Subcutaneous adipose tissue (tissue), 4 donors: Measurements from ENCODE around the gene HOTAIR. TPM values are rescaled to one million over a fixed set of nuclear protein-coding genes. Genes with fewer than 3 reads are reported as not detected.

Experiments
- total RNA-seq, 4 donors: library from RNA; depleted of rRNA; stranded (reverse); fragments of >200 nt; gene quantifications; one replicate each; pipeline ENCODE4 v1.1.0, GENCODE V29; 2016
- TF ChIP-seq, protein P1 (sequence below): fragments of 450-650 bp; IDR thresholded peaks from one replicate; pipeline ENCODE4 v1.5.1; 2016; ENCODE audit warnings: low read depth, mild to moderate bottlenecking, control low read depth, antibody characterized with exemption, moderate library complexity

Gene HOTAIR
- total RNA-seq, result 1 to 10 TPM in 1 of 4 donors, under 1 TPM in 3; 0.34 to 3.4 (median 0.61) TPM

DNA sequence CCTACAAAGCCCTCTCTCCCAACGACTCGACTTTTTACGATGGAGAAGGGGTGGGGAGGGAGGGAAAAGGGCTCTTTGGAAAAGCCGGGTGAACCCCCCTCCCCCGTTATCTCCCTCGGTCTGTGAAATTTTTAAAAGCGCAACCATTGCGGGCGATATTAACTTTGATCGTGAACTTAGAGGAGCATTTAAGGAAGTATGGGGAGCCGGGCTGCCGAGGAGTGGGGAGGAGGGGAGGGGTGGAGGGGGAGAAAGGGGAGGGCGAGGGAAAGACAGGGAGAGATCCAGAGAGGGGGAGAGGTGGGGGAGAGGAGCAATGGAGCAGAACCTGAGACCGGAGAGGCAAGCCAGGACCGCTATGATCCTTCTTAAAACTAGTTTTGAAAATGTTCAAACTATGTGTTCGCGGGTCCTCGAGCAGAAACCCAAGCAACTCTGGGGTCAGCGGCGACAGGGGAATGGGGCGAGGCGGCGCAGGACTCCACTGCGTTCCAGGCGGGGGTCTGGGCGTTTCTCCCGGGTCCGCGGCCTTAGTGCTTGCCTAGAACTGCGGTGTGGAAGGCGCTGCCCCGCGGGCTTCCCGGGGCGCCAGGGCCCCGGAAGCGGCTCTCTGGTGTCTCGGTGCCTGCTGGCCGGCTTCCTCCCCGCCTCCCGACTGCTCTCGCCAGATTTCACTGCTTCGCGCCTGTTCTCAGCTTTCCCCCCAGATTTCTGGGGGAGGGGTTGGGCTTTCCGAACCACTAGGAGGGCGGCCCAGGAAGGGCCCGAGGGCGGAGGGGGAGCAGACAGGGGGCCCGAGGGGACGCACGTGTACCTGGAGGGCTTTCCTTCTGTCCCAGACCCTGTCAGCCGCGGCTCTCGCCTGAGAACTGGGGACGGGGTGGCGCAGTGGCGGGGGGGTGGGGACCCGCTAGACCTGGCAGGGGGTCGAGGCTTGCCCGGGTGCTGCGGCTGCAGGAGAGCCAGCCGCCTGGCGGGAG, at the start of gene HOTAIR:
Gene HOTAIR, minus strand, starts transcription at position 871 of the 980 bp plus-strand sequence.
- TF ChIP-seq, protein P1, sequence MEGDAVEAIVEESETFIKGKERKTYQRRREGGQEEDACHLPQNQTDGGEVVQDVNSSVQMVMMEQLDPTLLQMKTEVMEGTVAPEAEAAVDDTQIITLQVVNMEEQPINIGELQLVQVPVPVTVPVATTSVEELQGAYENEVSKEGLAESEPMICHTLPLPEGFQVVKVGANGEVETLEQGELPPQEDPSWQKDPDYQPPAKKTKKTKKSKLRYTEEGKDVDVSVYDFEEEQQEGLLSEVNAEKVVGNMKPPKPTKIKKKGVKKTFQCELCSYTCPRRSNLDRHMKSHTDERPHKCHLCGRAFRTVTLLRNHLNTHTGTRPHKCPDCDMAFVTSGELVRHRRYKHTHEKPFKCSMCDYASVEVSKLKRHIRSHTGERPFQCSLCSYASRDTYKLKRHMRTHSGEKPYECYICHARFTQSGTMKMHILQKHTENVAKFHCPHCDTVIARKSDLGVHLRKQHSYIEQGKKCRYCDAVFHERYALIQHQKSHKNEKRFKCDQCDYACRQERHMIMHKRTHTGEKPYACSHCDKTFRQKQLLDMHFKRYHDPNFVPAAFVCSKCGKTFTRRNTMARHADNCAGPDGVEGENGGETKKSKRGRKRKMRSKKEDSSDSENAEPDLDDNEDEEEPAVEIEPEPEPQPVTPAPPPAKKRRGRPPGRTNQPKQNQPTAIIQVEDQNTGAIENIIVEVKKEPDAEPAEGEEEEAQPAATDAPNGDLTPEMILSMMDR, result no peak

DNA sequence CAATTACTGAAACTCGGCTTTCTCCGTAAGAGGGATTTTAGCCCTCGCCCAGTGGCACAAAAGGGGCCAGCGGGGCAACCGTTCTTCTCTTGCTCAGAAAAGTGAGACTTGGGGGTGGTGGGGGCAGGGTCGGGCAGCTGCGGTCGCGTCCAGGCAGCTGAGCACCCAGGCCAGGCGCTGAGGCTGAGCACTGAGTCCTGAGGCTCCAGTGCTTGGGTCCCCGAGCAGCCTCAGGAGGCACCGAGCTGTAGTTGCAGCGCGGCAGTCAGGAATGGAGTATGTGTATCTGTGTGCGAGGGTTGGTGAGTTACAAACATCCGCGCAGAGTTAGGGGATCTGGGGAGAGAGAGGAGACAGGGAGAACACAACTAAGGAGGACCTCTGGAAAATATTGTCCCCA, 49.4 kb upstream of the HOTAIR start:
- TF ChIP-seq, protein P1, result no peak

DNA sequence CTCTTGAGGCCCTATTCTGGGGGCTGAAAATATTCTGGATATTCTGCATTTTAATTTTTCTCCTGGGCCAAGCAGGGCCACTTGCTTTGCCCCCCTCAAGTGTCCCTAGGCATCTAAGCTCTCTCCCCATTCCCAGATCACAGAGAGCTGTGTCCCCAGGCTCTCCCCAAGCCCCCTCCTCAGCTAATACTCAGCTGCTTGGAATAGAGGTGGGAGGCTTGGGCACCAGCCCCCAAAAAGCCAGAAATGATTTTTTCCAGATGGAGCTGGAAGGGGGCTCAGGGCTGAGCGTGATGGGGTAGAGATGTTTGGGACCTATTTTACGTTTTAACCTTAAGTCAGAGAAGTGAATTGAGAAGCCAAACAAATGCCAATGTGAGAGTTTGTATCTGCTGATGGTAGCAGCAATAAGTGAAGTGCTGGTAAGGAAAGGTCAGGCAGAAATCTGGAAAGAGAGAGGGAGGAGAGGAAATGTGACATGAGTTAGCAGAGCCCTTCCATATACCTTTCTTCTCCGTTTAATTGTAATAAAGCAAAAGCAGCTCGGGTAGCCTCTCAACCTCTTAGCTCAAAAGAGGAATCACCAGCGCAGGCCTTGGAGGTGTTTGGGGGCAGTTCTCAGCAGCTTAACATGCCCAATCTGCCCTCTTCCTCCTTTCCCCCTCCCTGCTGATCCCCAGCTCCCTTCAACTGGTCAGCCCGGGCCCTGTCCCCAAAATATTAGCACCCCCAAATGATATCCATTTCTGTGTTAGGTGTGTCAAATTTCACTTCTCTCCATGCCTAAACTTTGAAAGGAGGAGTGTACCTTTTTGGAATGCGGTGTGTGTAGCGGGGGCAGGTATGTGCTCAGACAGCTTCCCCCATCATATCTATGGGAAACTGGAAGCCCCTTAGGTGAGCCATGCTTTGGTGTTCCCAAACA, 48.5 kb upstream of the HOTAIR start:
- TF ChIP-seq, protein P1, result no peak

DNA sequence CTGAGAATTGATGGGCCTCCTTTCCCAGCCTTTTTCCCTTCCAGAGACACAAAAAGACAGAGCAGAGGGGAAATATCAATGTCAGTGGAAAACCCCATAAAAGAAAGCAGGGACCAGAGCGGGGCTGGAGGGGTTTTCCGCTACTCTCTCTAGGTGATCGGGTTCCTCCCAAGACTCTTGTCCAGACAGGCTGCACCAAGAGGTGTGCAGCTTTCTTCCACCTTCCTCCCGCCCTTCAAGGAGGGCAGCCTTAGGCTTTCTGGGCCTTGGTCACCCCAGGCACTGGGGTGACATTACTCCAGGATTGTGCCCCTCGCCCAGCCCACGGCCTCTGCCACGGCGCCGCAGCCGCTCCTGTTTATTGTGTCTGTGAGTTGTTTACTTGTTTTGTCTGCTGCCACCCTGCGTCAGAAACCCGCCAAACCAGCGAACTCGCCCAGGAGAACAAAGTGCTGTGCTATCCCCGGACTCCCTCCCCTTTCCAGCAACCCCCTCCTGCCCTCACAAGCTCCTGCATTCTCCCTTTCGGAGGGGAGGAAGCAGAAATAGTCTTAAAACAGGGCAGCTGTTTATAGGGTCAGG, 46.8 kb upstream of the HOTAIR start:
- TF ChIP-seq, protein P1, result no peak

DNA sequence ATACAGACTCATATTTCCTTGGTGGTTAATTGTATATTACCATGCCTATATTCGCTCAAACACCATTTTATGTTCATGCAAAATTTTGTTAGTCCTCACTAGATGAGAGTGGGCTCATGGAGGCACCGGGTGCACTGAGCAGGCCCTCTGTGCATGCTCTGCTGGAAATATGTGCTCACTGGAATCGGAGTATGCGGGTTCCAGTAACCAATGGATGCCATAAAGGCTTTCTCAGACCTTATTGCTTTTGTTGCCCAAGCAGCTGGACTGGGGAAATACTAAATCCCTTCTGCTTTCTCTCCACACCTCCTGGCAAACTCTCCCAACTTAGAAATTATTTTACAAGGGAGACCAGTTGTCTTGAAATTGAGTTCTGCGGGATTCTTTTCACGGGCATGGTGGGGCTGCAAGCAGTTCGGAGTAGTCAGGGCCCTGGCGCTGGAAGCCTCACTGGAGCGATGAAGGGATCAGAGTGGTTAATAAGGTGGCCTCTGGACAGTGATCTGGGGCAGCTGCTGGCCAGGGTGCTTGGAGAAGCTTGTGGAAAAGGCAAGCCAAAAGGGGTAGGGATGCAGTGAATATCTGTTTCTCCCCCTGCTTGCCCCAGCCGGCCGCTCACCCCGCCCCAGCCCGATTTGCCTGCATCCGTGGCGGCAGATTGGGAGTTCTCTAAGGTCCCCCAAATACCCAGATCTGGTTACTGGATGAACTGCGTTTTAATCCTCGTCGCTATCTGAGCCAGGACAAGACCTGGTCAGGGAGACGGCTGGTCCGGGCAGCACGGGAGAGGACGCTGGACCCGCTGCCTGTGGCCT, 46.0 kb upstream of the HOTAIR start:
- TF ChIP-seq, protein P1, result no peak

DNA sequence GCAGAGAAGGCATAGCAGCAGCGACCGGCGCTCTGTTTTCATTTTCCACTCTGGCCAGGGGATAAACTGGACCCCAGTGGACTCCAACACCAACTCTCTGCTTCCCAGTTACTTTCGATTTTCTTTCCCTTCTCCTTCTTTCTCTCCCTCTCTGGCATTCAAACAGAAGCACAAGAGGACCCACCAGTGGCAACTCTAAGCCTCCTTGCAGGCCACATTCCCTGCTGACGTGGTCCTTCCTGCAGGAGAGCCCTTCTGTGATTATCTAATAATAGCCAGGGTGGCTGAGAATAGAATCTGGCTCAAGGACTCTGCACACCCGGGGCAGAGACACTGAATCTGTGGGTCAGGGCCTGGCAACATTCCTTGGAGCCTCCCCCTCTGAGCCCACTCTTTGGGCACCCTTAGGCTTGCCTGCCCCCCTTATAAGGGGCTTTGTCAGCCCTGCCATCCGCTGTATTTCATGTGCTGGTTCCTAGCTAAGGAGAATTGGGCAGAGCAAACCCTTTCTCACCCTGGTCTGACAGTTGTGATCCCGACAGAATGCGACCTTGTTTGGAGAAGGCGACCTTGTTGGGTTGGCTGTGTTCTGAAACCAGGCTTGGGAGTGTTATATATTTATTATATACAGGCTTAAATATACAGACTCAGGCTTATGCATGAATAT, 45.3 kb upstream of the HOTAIR start:
- TF ChIP-seq, protein P1, result no peak
